HG03045 (cell line): ENCODE results near the gene MANBA.
"Not testable (repeated sequence)": the region's sequence is repeated elsewhere in the genome, so short reads cannot be mapped to it uniquely, and the experiment has no call there.

Experiments
- ATAC-seq: cut with Tn5 transposase; IDR thresholded peaks from one replicate; pipeline ENCODE4 v1.9.1; 2021; ENCODE audit warnings: mild to moderate bottlenecking, moderate library complexity; ENCODE audit not compliant: unreplicated experiment

The MANBA gene

GRCh38 chr4:102725229-102725628 lies 35.5 kb downstream of the MANBA start:
- ATAC-seq: no peak

GRCh38 chr4:102723511-102723910 lies 37.3 kb downstream of the MANBA start:
- no peak for ATAC-seq

- ATAC-seq: no peak
Observed at GRCh38 chr4:102722740-102723139, 38.0 kb downstream of the MANBA start.

GRCh38 chr4:102718833-102719575 lies 41.8 kb downstream of the MANBA start:
- not testable (repeated sequence) for ATAC-seq

- no peak for ATAC-seq
Observed at GRCh38 chr4:102717448-102718092, 43.2 kb downstream of the MANBA start.

GRCh38 chr4:102715057-102715456 lies 45.7 kb downstream of the MANBA start:
- no peak for ATAC-seq

GRCh38 chr4:102713774-102714173 lies 47.0 kb downstream of the MANBA start:
- not testable (repeated sequence) for ATAC-seq

- ATAC-seq: no peak
Observed at GRCh38 chr4:102713096-102713495, 47.7 kb downstream of the MANBA start.

- ATAC-seq: no peak
Observed at GRCh38 chr4:102710986-102711385, 49.8 kb downstream of the MANBA start.

- not testable (repeated sequence) for ATAC-seq
Observed at GRCh38 chr4:102709060-102709459, 51.7 kb downstream of the MANBA start.

GRCh38 chr4:102707150-102707549 lies 53.6 kb downstream of the MANBA start:
- no peak for ATAC-seq

GRCh38 chr4:102705391-102705935 lies 55.3 kb downstream of the MANBA start:
- no peak for ATAC-seq

- no peak for ATAC-seq
Observed at GRCh38 chr4:102696758-102697157, 64.0 kb downstream of the MANBA start.

- ATAC-seq: no peak
Observed at GRCh38 chr4:102694791-102695190, 66.0 kb downstream of the MANBA start.

GRCh38 chr4:102693861-102694260 lies 66.9 kb downstream of the MANBA start:
- ATAC-seq: no peak

GRCh38 chr4:102693262-102693850 lies 67.4 kb downstream of the MANBA start:
- ATAC-seq: no peak

GRCh38 chr4:102692474-102692873 lies 68.3 kb downstream of the MANBA start:
- no peak for ATAC-seq

- peak; percentile 37 for ATAC-seq
Observed at GRCh38 chr4:102687982-102688433, 72.8 kb downstream of the MANBA start.

- peak; percentile 90 for ATAC-seq
Observed at GRCh38 chr4:102687373-102687981, 73.3 kb downstream of the MANBA start.

- ATAC-seq: no peak
Observed at GRCh38 chr4:102685768-102686167, 75.0 kb downstream of the MANBA start.

- ATAC-seq: no peak
Observed at GRCh38 chr4:102684610-102685052, 76.1 kb downstream of the MANBA start.
